ENCODE data around the gene CALML4.

GRCh38 chr15:68228143-68228970 is 23.2 kb upstream of the CALML4 start:
- TF ChIP-seq POLR2AphosphoS5 (IDR thresholded peaks at IDR 0.05; ENCODE audit: insufficient read depth, low read depth, low read length) (no peak), EZH2 (IDR thresholded peaks at IDR 0.05; ENCODE audit: borderline replicate concordance, low read depth, low read length, severe bottlenecking) (no peak), POLR2A (IDR thresholded peaks at IDR 0.05; ENCODE audit: low read depth, low read length) (no peak), JUN (IDR thresholded peaks at IDR 0.05; ENCODE audit: borderline replicate concordance, insufficient read depth, insufficient read length, low read depth) (no peak)
- TF ChIP-seq, protein P1, sequence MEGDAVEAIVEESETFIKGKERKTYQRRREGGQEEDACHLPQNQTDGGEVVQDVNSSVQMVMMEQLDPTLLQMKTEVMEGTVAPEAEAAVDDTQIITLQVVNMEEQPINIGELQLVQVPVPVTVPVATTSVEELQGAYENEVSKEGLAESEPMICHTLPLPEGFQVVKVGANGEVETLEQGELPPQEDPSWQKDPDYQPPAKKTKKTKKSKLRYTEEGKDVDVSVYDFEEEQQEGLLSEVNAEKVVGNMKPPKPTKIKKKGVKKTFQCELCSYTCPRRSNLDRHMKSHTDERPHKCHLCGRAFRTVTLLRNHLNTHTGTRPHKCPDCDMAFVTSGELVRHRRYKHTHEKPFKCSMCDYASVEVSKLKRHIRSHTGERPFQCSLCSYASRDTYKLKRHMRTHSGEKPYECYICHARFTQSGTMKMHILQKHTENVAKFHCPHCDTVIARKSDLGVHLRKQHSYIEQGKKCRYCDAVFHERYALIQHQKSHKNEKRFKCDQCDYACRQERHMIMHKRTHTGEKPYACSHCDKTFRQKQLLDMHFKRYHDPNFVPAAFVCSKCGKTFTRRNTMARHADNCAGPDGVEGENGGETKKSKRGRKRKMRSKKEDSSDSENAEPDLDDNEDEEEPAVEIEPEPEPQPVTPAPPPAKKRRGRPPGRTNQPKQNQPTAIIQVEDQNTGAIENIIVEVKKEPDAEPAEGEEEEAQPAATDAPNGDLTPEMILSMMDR (IDR thresholded peaks at IDR 0.05; ENCODE audit: extremely low read depth in 1 of 2, insufficient read depth in 1 of 2, low read depth in 1 of 2, low read length in 2 of 2), result no peak

Data from endothelial cell of umbilical vein (primary cell).